IMR-90 (cell line): ENCODE measurements around the gene GSTA4. TPM values are rescaled to one million over a fixed set of nuclear protein-coding genes. Genes with fewer than 3 reads are reported as not detected.

Source experiments
- ATAC-seq: fragments of 200-7000 bp; cut with Tn5 transposase; 2 replicates; pipeline ENCODE4 v1.9.1; 2020; ENCODE audit warnings: low read depth, mild to moderate bottlenecking, moderate library complexity
- BruUV-seq: library from RNA; stranded (reverse); fragments of 400-500 nt; replicated peaks from 2 replicates; lab custom pipeline; 2021; lab: Mats Ljungman, UMichigan
- CTCF ChIA-PET: fragments of 300-600 bp; formaldehyde crosslinking; extraction: SDS; loops from one replicate; lab custom pipeline; 2021; ENCODE audit warnings: antibody characterized with exemption; lab: Yijun Ruan, JAX
- POLR2A ChIA-PET: fragments of 300-600 bp; sonication (Branson Sonifier 250); formaldehyde crosslinking; loops from one replicate; lab custom pipeline; 2022; ENCODE audit warnings: antibody characterized with exemption; ENCODE audit not compliant: unreplicated experiment; lab: Charles Lee
- DNase-seq: peaks from one replicate; pipeline ENCODE4 v3.0.0; 2013
- H2AFZ ChIP-seq: replicated peaks from 2 replicates; pipeline ENCODE3; 2013; ENCODE audit warnings: low read length, mild to moderate bottlenecking; ENCODE audit not compliant: poor library complexity
- H2AK5ac ChIP-seq: 2 replicates; pipeline ENCODE4 v1.6.1; 2013; ENCODE audit warnings: low read depth, low read length, inconsistent platforms
- H2AK9ac ChIP-seq: replicated peaks from 2 replicates; pipeline ENCODE3; 2013; ENCODE audit warnings: mild to moderate bottlenecking, low read depth, low read length, moderate library complexity; ENCODE audit not compliant: poor library complexity
- H2BK120ac ChIP-seq: 2 replicates; pipeline ENCODE4 v1.6.1; 2013; ENCODE audit warnings: low read depth, low read length, inconsistent platforms
- H2BK15ac ChIP-seq: 3 replicates; pipeline ENCODE4 v1.6.1; 2013; ENCODE audit warnings: low read depth, low read length, inconsistent platforms
- H2BK20ac ChIP-seq: 2 replicates; pipeline ENCODE4 v1.6.1; 2013; ENCODE audit warnings: low read depth, mild to moderate bottlenecking, inconsistent platforms, low read length, moderate library complexity
- H2BK5ac ChIP-seq: 2 replicates; pipeline ENCODE4 v1.6.1; 2013; ENCODE audit warnings: mild to moderate bottlenecking, low read depth, low read length, inconsistent platforms; ENCODE audit not compliant: poor library complexity, severe bottlenecking
- H3K14ac ChIP-seq: replicated peaks from 2 replicates; pipeline ENCODE4 v1.6.1; 2013; ENCODE audit warnings: low read depth, low read length, inconsistent platforms
- H3K18ac ChIP-seq: 2 replicates; pipeline ENCODE4 v1.6.1; 2013; ENCODE audit warnings: low read depth, low read length, control low read depth
- H3K23ac ChIP-seq: 2 replicates; pipeline ENCODE4 v1.6.1; 2013; ENCODE audit warnings: low read depth, low read length, inconsistent platforms
- H3K27ac ChIP-seq: 2 replicates; pipeline ENCODE4 v1.5.1; 2013; ENCODE audit warnings: mild to moderate bottlenecking, control low read depth, low read length; ENCODE audit not compliant: insufficient read depth
- H3K27me3 ChIP-seq: 2 replicates; pipeline ENCODE4 v1.6.1; 2013; ENCODE audit warnings: low read length; ENCODE audit not compliant: control insufficient read depth, insufficient read depth
- H3K36me3 ChIP-seq: 2 replicates; pipeline ENCODE4 v1.6.1; 2013; ENCODE audit warnings: low read length, mixed read lengths; ENCODE audit not compliant: control insufficient read depth, insufficient read depth
- H3K4ac ChIP-seq: 2 replicates; pipeline ENCODE4 v1.6.1; 2013; ENCODE audit warnings: low read depth, low read length, inconsistent platforms
- H3K4me1 ChIP-seq: 2 replicates; pipeline ENCODE4 v1.6.1; 2013; ENCODE audit warnings: low read length, mixed read lengths; ENCODE audit not compliant: control insufficient read depth, insufficient read depth
- H3K4me2 ChIP-seq: 2 replicates; pipeline ENCODE4 v1.6.1; 2013; ENCODE audit warnings: low read depth, mild to moderate bottlenecking, control low read depth, low read length, moderate library complexity
- H3K4me3 ChIP-seq: 2 replicates; pipeline ENCODE4 v1.5.1; 2013; ENCODE audit warnings: low read depth, mild to moderate bottlenecking, control low read depth, low read length, moderate library complexity; ENCODE audit not compliant: insufficient read depth
- H3K56ac ChIP-seq: 2 replicates; pipeline ENCODE4 v1.6.1; 2013; ENCODE audit warnings: low read length, inconsistent platforms; ENCODE audit not compliant: insufficient read depth; ENCODE audit errors: extremely low read depth
- H3K79me1 ChIP-seq, 2 experiments: 2 replicates each; pipeline ENCODE4 v1.6.1; 2013; ENCODE audit warnings: low read length in 2 of 2, inconsistent platforms in 1 of 2, low read depth in 1 of 2
- H3K9ac ChIP-seq: 2 replicates; pipeline ENCODE4 v1.6.1; 2013; ENCODE audit warnings: low read depth, low read length, control low read depth
- H3K9me1 ChIP-seq: 2 replicates; pipeline ENCODE4 v1.6.1; 2013; ENCODE audit warnings: low read length, inconsistent platforms; ENCODE audit not compliant: insufficient read depth
- H3K9me3 ChIP-seq: 2 replicates; pipeline ENCODE4 v1.6.1; 2013; ENCODE audit warnings: low read length; ENCODE audit not compliant: control insufficient read depth, insufficient read depth
- H4K20me1 ChIP-seq: 2 replicates; pipeline ENCODE4 v1.6.1; 2013; ENCODE audit warnings: low read length, inconsistent platforms; ENCODE audit not compliant: insufficient read depth
- H4K5ac ChIP-seq: 2 replicates; pipeline ENCODE4 v1.6.1; 2013; ENCODE audit warnings: mild to moderate bottlenecking, low read depth, low read length, control low read depth
- H4K8ac ChIP-seq, 2 experiments: 2 replicates each; pipeline ENCODE4 v1.6.1; 2013; ENCODE audit warnings: low read depth in 2 of 2, low read length in 2 of 2, control low read depth in 1 of 2, inconsistent platforms in 1 of 2
- H4K91ac ChIP-seq: 2 replicates; pipeline ENCODE4 v1.6.1; 2013; ENCODE audit warnings: low read depth, low read length, inconsistent platforms; ENCODE audit not compliant: insufficient read depth
- BHLHE40 ChIP-seq: fragments of 150-350 bp; IDR thresholded peaks from 2 replicates; pipeline ENCODE4 v1.6.1; 2016; ENCODE audit warnings: mild to moderate bottlenecking, low read depth, low read length
- CEBPB ChIP-seq: IDR thresholded peaks from 2 replicates; pipeline ENCODE4 v1.6.1; 2012; ENCODE audit warnings: low read depth, low read length, improper control_type of control experiment
- CTCF ChIP-seq: conservative IDR thresholded peaks from 2 replicates; pipeline ENCODE4 v1.5.1; 2012; ENCODE audit warnings: mild to moderate bottlenecking, low read depth, low read length, improper control_type of control experiment
- FOS ChIP-seq: fragments of 150-350 bp; IDR thresholded peaks from 2 replicates; pipeline ENCODE4 v1.6.1; 2016; ENCODE audit warnings: low read depth, low read length
- MAFK ChIP-seq: IDR thresholded peaks from 2 replicates; pipeline ENCODE4 v1.6.1; 2012; ENCODE audit warnings: low read depth, low read length, improper control_type of control experiment
- MAZ ChIP-seq: IDR thresholded peaks from 2 replicates; pipeline ENCODE4 v1.6.1; 2012; ENCODE audit warnings: low read depth, mild to moderate bottlenecking, low read length, improper control_type of control experiment, moderate library complexity, borderline replicate concordance
- MXI1 ChIP-seq: IDR thresholded peaks from 2 replicates; pipeline ENCODE4 v1.6.1; 2012; ENCODE audit warnings: low read depth, mild to moderate bottlenecking, low read length, moderate library complexity, borderline replicate concordance
- NFE2L2 ChIP-seq: fragments of 150-350 bp; IDR thresholded peaks from 2 replicates; pipeline ENCODE4 v1.6.1; 2016; ENCODE audit warnings: low read depth, mild to moderate bottlenecking, low read length
- POLR2A ChIP-seq: IDR thresholded peaks from 2 replicates; pipeline ENCODE4 v1.6.1; 2012; ENCODE audit warnings: mild to moderate bottlenecking, low read depth, low read length
- RAD21 ChIP-seq: IDR thresholded peaks from 2 replicates; pipeline ENCODE4 v1.6.1; 2012; ENCODE audit warnings: low read length, improper control_type of control experiment
- RCOR1 ChIP-seq: IDR thresholded peaks from 2 replicates; pipeline ENCODE4 v1.6.1; 2012; ENCODE audit warnings: mild to moderate bottlenecking, low read length, improper control_type of control experiment; ENCODE audit not compliant: insufficient replicate concordance
- RFX5 ChIP-seq: IDR thresholded peaks from 2 replicates; pipeline ENCODE4 v1.8.0; 2012; ENCODE audit warnings: low read depth, mild to moderate bottlenecking, low read length, moderate library complexity
- SMC3 ChIP-seq: fragments of 150-350 bp; IDR thresholded peaks from 2 replicates; pipeline ENCODE4 v1.6.1; 2016; ENCODE audit warnings: low read depth, mild to moderate bottlenecking, antibody characterized with exemption, low read length, moderate library complexity
- WGBS, 2 experiments: methylation state at CpG; one replicate each; pipeline versions ENCODE4 v1.1.5 to v1.1.7; 2013; ENCODE audit warnings: missing lambda C conversion rate in 2 of 2; ENCODE audit not compliant: insufficient read length in 1 of 2; ENCODE audit errors: extremely low coverage in 2 of 2; 5-methylcytosine and 5-hydroxymethylcytosine counted together
- dilution Hi-C: fragments of 300-500 bp; cut with HindIII; formaldehyde crosslinking; loops from one replicate; pipeline ENCODE4 v1.14.3; 2018; ENCODE audit warnings: low sequenced_read_pairs; ENCODE audit not compliant: unreplicated experiment
- in situ Hi-C: fragments of 300-500 bp; cut with MboI; formaldehyde crosslinking; loops from 3 replicates; pipeline ENCODE4 v1.14.3; 2019; ENCODE audit warnings: low sequenced_read_pairs, inconsistent platforms, mixed read lengths
- intact Hi-C: fragments of 100-400 bp; cut with micrococcal nuclease; formaldehyde crosslinking; loops from 2 replicates; pipeline ENCODE4 v1.10.0; 2022
- polyA plus RNA-seq, 3 experiments: library from polyadenylated mRNA; depleted of rRNA; stranded (reverse); fragments of >200 nt; gene quantifications; 2 replicates each; pipeline ENCODE4 v1.2.3, GENCODE V29; 2012; ENCODE audit warnings: low replicate concordance in 1 of 3
- total RNA-seq: library from RNA; depleted of rRNA; stranded (reverse); fragments of >200 nt; gene quantifications from 2 replicates; pipeline ENCODE4 v1.2.3, GENCODE V29; 2012
- TF ChIP-seq, protein P1 (sequence below): fragments of 150-350 bp; IDR thresholded peaks from 2 replicates; pipeline ENCODE4 v1.6.1; 2017; ENCODE audit warnings: mild to moderate bottlenecking, antibody characterized with exemption, low read length, low read depth

GSTA4 gene
- total and polyA plus RNA-seq, 2 of the 4 experiments (the other 2 are of a cell fraction) = 26.9 to 35.6 TPM

DNA sequence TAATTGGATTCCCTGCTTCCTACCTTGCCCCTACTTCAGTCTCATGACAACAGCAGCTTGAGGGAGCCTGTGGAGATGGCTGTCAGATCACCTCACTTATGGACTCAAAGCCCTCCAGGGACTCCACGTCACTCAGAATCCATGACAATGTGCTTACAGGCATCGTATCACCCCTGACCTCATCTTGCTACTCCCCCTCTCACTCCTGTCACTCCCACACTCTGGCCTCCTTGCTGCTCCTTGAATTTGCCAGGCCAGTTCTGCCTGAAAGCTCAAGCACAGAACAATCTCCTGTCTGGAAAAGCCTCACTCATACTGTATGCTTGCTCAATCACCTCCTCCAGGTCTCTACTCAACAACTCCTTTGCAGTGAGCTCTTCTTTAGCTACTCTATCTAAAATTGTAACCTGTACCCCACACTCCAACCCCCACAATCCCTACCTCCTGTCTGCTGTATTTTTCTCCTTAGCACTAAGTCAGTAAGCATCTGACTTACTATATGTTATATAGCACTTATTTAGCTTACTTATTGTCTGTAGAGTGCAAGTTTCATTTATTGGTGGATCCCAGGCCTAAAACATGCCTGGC lies 10.7 kb upstream of the GSTA4 start:
- Histone ChIP-seq H2BK15ac (no peak overlapping the region), H3K27ac (no peak overlapping the region), H3K9me3 (no peaks in the 10 kb centered on the region), H3K56ac (no peak overlapping the region), H3K23ac (no peak overlapping the region; the same call in 1 of the 2 replicates), H3K4me3 (no peak overlapping the region), H3K27me3 (no peaks in the 10 kb centered on the region), H3K14ac (no peak overlapping the region), H3K4ac (no peak overlapping the region), H3K9ac (no peak overlapping the region), H3K36me3 (peaks cover 22% of the 10 kb centered on the region), H3K18ac (no peak overlapping the region), H2AK9ac (no peak overlapping the region), H3K4me2 (no peak overlapping the region), H3K9me1 (no peaks in the 10 kb centered on the region; the same call in 1 of the 2 replicates), H2BK20ac (no peak overlapping the region), H2AFZ (no peak overlapping the region), H3K79me1 (no peaks in the 10 kb centered on the region), H4K8ac (no peak overlapping the region), H4K91ac (no peak overlapping the region), H4K20me1 (no peaks in the 10 kb centered on the region), H3K4me1 (no peaks in the 10 kb centered on the region), H4K5ac (no peak overlapping the region), H2AK5ac (no peak overlapping the region), H2BK120ac (no peak overlapping the region), H2BK5ac (no peak overlapping the region)
- BruUV-seq = no TSS peak
- in situ Hi-C loops = no loop called here
- dilution Hi-C loops = no loop called here
- ATAC-seq (no peak), DNase-seq (no peak)
- TF ChIP-seq NFE2L2 (no peak), CEBPB (no peak), MAFK (no peak), RAD21 (no peak), RFX5 (no peak), MAZ (no peak), MXI1 (no peak), CTCF (no peak), SMC3 (no peak), RCOR1 (no peak), POLR2A (no peak), BHLHE40 (no peak), FOS (no peak)
- TF ChIP-seq, protein P1, sequence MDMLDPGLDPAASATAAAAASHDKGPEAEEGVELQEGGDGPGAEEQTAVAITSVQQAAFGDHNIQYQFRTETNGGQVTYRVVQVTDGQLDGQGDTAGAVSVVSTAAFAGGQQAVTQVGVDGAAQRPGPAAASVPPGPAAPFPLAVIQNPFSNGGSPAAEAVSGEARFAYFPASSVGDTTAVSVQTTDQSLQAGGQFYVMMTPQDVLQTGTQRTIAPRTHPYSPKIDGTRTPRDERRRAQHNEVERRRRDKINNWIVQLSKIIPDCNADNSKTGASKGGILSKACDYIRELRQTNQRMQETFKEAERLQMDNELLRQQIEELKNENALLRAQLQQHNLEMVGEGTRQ = no peak
- ChIA-PET POLR2A (no interaction called here), CTCF (no interaction called here)
- WGBS, 2 experiments = 79% methylated on average over 2 of the region's 2 CpGs; no CpG with 5 or more reads in 1 of the 2 experiments
- intact Hi-C loops = no loop called here
